Liver (tissue), 9 donors: ENCODE measurements around the gene GIPC1. TPM values are rescaled to one million over a fixed set of nuclear protein-coding genes. Genes with fewer than 3 reads are reported as not detected.

ENCODE experiments used
- DNase-seq: peaks from one replicate; pipeline ENCODE4 v3.0.0-alpha.2; 2017; ENCODE audit warnings: low spot score
- H3K27ac ChIP-seq, 2 donors: one replicate each; pipeline ENCODE4 v1.7.0; 2013; ENCODE audit warnings: inconsistent platforms in 2 of 2, low read length in 2 of 2, control low read depth in 1 of 2, low read depth in 1 of 2, mild to moderate bottlenecking in 1 of 2
- H3K27me3 ChIP-seq, 4 donors: one replicate each; pipeline versions ENCODE4 v1.6.1 to v1.7.0; 2013; ENCODE audit warnings: low read length in 3 of 4, inconsistent platforms in 1 of 4, mild to moderate bottlenecking in 1 of 4, moderate library complexity in 1 of 4; ENCODE audit not compliant: control insufficient read depth in 4 of 4, insufficient read depth in 4 of 4
- H3K36me3 ChIP-seq, 4 donors: one replicate each; pipeline versions ENCODE4 v1.6.1 to v1.7.0; 2013; ENCODE audit warnings: low read length in 3 of 4, mild to moderate bottlenecking in 3 of 4, low read depth in 1 of 4, moderate library complexity in 1 of 4; ENCODE audit not compliant: control insufficient read depth in 4 of 4, insufficient read depth in 3 of 4
- H3K4me1 ChIP-seq, 4 donors: one replicate each; pipeline versions ENCODE4 v1.6.1 to v1.7.0; 2013; ENCODE audit warnings: low read length in 3 of 4, mild to moderate bottlenecking in 3 of 4, moderate library complexity in 1 of 4; ENCODE audit not compliant: control insufficient read depth in 4 of 4, insufficient read depth in 4 of 4
- H3K4me3 ChIP-seq, 3 donors: one replicate each; pipeline versions ENCODE4 v1.6.1 to v1.7.0; 2013; ENCODE audit warnings: low read length in 3 of 3, control low read depth in 1 of 3, low read depth in 1 of 3, mild to moderate bottlenecking in 1 of 3
- H3K9ac ChIP-seq, 2 donors: one replicate each; pipeline ENCODE4 v1.7.0; 2013; ENCODE audit warnings: low read length in 2 of 2, mild to moderate bottlenecking in 2 of 2, moderate library complexity in 2 of 2, control low read depth in 1 of 2, low read depth in 1 of 2
- H3K9me3 ChIP-seq, 4 donors: one replicate each; pipeline versions ENCODE4 v1.6.1 to v1.7.0; 2013; ENCODE audit warnings: low read length in 3 of 4; ENCODE audit not compliant: control insufficient read depth in 4 of 4
- EGR1 ChIP-seq, 2 donors: IDR thresholded peaks; 2 replicates each; pipeline ENCODE4 v1.6.1; 2016 to 2018; ENCODE audit warnings: antibody characterized with exemption in 2 of 2, low read depth in 2 of 2
- FOXA1 ChIP-seq: IDR thresholded peaks from 2 replicates; pipeline ENCODE4 v1.6.1; 2016; ENCODE audit warnings: antibody characterized with exemption
- FOXA2 ChIP-seq: IDR thresholded peaks from 2 replicates; pipeline ENCODE4 v1.6.1; 2016; ENCODE audit warnings: antibody characterized with exemption
- GABPA ChIP-seq, 2 donors: IDR thresholded peaks in 1 of 2; conservative IDR thresholded peaks in 1 of 2; 2 replicates each; pipeline ENCODE4 v1.6.1; 2016; ENCODE audit warnings: antibody characterized with exemption in 2 of 2, mild to moderate bottlenecking in 1 of 2, moderate library complexity in 1 of 2
- HNF4A ChIP-seq, 2 donors: conservative IDR thresholded peaks; 2 replicates each; pipeline ENCODE4 v1.6.1; 2016; ENCODE audit warnings: antibody characterized with exemption in 2 of 2, mild to moderate bottlenecking in 2 of 2
- HNF4G ChIP-seq: IDR thresholded peaks from 2 replicates; pipeline ENCODE4 v1.6.1; 2016; ENCODE audit warnings: antibody characterized with exemption
- JUND ChIP-seq, 2 donors: IDR thresholded peaks; 2 replicates each; pipeline ENCODE4 v1.6.1; 2016; ENCODE audit warnings: antibody characterized with exemption in 2 of 2
- NR2F2 ChIP-seq: IDR thresholded peaks from 2 replicates; pipeline ENCODE4 v1.6.1; 2016; ENCODE audit warnings: antibody characterized with exemption
- RAD21 ChIP-seq, 2 donors: IDR thresholded peaks; 2 replicates each; pipeline ENCODE4 v1.6.1; 2016; ENCODE audit warnings: antibody characterized with exemption in 2 of 2, mild to moderate bottlenecking in 2 of 2
- RXRA ChIP-seq, 2 donors: IDR thresholded peaks; 2 replicates each; pipeline ENCODE4 v1.6.1; 2017 to 2018; ENCODE audit warnings: antibody characterized with exemption in 2 of 2, mild to moderate bottlenecking in 1 of 2
- SP1 ChIP-seq: IDR thresholded peaks from 2 replicates; pipeline ENCODE4 v1.6.1; 2018; ENCODE audit warnings: antibody characterized with exemption, mild to moderate bottlenecking
- TAF1 ChIP-seq: conservative IDR thresholded peaks from 2 replicates; pipeline ENCODE4 v1.6.1; 2016; ENCODE audit warnings: antibody characterized with exemption, mild to moderate bottlenecking
- YY1 ChIP-seq: IDR thresholded peaks from 2 replicates; pipeline ENCODE4 v1.6.1; 2016; ENCODE audit warnings: antibody characterized with exemption, mild to moderate bottlenecking
- WGBS: extraction: QIAGEN DNeasy Blood & Tissue Kit; methylation state at CpG from one replicate; pipeline ENCODE4 v1.1.7; 2013; 5-methylcytosine and 5-hydroxymethylcytosine counted together
- polyA plus RNA-seq, 2 donors: library from polyadenylated mRNA; stranded (reverse) in 1 of 2; unstranded in 1 of 2; fragments of 200-250 nt in 1 of 2; fragments of >200 nt in 1 of 2; fragmentation: Nextera tagmentation in 1 of 2; extraction: Ambion mirVana in 1 of 2; gene quantifications; one replicate each; pipeline versions ENCODE4 v1.2.1 to v1.2.3, GENCODE V29; 2013 to 2015
- total RNA-seq, 2 donors: library from RNA; depleted of rRNA; stranded (reverse); fragments of >200 nt; gene quantifications; one replicate each; pipeline ENCODE4 v1.2.3, GENCODE V29; 2014
- TF ChIP-seq, protein P1 (sequence below): fragments of 150-350 bp; IDR thresholded peaks from 2 replicates; pipeline ENCODE4 v1.5.1; 2017; ENCODE audit warnings: improper control_type of control experiment, low read depth, low read length; ENCODE audit not compliant: missing input control
- TF ChIP-seq, protein P2 (sequence below): IDR thresholded peaks from 2 replicates; pipeline ENCODE4 v1.6.1; 2016; ENCODE audit warnings: antibody characterized with exemption
- TF ChIP-seq, protein P3 (sequence below): IDR thresholded peaks from 2 replicates; pipeline ENCODE4 v1.6.1; 2016; ENCODE audit warnings: antibody characterized with exemption
- TF ChIP-seq, protein P4 (sequence below): IDR thresholded peaks from 2 replicates; pipeline ENCODE4 v1.6.1; 2016; ENCODE audit warnings: antibody characterized with exemption
- donor health status: healthy.
- donor health status: healthy.
- donor health status: healthy.
- donor health status: healthy.
- donor health status: healthy.

The GIPC1 gene
- total and polyA plus RNA-seq, 4 donors = 18.4 to 34.5 (median 25.5) TPM

DNA sequence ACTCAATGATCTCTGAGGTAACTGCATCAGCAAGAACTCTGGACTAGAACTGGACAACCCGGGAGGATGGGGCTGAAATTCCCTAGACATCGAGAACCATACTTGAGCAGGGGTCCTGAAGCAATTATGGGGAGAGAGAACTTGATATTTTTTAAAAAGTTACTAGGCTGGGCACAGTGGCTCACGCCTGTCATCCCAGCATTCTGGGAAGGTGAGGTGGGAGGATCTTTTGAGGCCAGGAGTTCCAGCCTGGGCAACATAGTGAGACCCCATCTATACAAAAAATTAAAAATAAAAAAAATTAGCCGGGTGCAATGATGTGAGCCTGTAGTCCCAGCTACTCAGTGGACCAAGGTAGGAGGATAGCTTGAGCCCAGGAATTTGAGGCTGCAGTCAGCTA, 24.6 kb upstream of the GIPC1 start:
- 98% methylated on average over 4 of the region's 4 CpGs for WGBS
- Histone ChIP-seq H3K27me3 (no peaks in the 10 kb centered on the region), H3K9ac (no peak overlapping the region), H3K9me3 (no peaks in the 10 kb centered on the region), H3K4me3 (no peak overlapping the region), H3K27ac (peak overlapping the region in 1 of 2 donors; percentile 91), H3K36me3 (peaks cover 4 to 9% (median 6%) of the 10 kb centered on the region in 4 donors), H3K4me1 (peaks cover 7 to 27% (median 13%) of the 10 kb centered on the region in 4 donors)
- TF ChIP-seq NR2F2 = no peak
- DNase-seq = no peak

DNA sequence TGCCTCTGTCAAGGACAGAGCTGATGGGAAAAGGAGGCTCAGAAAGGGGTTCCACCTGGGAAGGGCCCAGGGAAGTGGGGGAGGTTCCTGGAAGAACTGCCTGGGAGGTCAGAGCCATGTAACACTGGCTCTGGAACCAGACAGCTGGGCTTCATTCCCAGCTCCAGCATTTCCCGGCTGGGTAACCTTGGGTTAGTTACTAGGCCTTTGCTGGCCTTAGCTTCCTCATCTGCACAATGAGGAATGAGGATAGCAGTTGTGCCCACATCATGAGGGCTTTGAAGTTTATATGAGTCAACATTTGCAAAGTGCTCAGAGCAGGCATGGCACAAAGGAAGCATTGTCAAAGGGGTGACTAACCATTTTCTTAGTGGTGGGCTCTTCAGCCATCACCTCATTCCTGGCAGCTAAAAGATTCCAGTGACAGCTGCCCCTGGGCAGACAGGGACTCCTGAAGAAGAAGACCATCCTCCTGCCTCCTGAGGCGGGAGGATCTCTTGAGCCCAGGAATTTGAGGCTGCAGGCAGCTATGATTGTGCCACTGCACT, 24.0 kb upstream of the GIPC1 start:
- Histone ChIP-seq H3K27me3 (no peaks in the 10 kb centered on the region), H3K9ac (peak overlapping the region in 1 of 2 donors; percentile 50), H3K4me1 (peaks cover 13 to 33% (median 18%) of the 10 kb centered on the region in 4 donors), H3K36me3 (peaks cover 8 to 15% (median 11%) of the 10 kb centered on the region in 4 donors), H3K9me3 (no peaks in the 10 kb centered on the region), H3K27ac (peak overlapping the region; percentile 91 to 96), H3K4me3 (no peak overlapping the region)
- WGBS = 50% methylated on average over 2 of the region's 2 CpGs
- TF ChIP-seq HNF4A (conservative IDR thresholded peaks at IDR 0.05) (peak; percentile 20 to 32), GABPA (IDR thresholded peaks at IDR 0.05 in 1 of 2, conservative IDR thresholded peaks at IDR 0.05 in 1 of 2) (no peak), NR2F2 (peak; percentile 61), SP1 (peak; percentile 65), JUND (IDR thresholded peaks at IDR 0.05) (no peak), RXRA (IDR thresholded peaks at IDR 0.05) (peak; percentile 67 to 69), YY1 (peak; percentile 30), FOXA1 (no peak), TAF1 (no peak), EGR1 (IDR thresholded peaks at IDR 0.05; ENCODE audit: low read depth in 2 of 2) (peak in 1 of 2 donors; percentile 19), HNF4G (no peak), RAD21 (IDR thresholded peaks at IDR 0.05) (no peak)
- TF ChIP-seq, protein P1, sequence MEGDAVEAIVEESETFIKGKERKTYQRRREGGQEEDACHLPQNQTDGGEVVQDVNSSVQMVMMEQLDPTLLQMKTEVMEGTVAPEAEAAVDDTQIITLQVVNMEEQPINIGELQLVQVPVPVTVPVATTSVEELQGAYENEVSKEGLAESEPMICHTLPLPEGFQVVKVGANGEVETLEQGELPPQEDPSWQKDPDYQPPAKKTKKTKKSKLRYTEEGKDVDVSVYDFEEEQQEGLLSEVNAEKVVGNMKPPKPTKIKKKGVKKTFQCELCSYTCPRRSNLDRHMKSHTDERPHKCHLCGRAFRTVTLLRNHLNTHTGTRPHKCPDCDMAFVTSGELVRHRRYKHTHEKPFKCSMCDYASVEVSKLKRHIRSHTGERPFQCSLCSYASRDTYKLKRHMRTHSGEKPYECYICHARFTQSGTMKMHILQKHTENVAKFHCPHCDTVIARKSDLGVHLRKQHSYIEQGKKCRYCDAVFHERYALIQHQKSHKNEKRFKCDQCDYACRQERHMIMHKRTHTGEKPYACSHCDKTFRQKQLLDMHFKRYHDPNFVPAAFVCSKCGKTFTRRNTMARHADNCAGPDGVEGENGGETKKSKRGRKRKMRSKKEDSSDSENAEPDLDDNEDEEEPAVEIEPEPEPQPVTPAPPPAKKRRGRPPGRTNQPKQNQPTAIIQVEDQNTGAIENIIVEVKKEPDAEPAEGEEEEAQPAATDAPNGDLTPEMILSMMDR = no peak
- TF ChIP-seq, protein P2, sequence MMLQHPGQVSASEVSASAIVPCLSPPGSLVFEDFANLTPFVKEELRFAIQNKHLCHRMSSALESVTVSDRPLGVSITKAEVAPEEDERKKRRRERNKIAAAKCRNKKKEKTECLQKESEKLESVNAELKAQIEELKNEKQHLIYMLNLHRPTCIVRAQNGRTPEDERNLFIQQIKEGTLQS = no peak
- no peak for DNase-seq

DNA sequence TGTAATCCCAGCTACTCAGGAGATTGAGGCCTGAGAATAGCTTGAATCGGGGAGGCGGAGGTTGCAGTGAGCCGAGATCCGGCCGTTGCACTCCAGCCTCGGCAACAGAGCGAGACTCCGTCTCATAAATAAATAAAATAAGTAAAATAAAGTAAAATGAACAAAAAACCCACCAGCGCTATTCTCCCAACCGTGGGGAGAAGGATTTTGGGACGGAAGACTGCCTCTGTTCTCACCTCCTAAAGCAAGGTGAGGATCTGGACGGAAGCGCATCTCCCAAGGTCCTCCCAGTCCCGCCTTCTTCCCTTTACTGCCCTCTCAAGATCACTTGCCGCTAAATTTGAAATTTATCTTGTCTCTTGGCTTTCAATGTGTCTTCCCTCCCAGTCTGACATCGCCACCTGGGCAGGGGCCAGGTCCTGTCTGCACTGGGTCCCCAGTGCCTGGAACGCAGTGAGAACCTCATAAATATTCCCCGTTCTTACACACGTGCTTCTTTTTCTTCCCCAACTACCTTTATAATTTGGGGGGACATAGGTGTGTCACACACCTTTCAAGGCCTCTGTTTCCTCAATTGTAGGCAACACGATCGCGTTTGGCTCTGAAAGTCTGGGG, 23.4 kb upstream of the GIPC1 start:
- Histone ChIP-seq H3K4me3 (no peak overlapping the region), H3K9me3 (no peaks in the 10 kb centered on the region), H3K36me3 (peaks cover 8 to 21% (median 14%) of the 10 kb centered on the region in 4 donors), H3K9ac (peak overlapping the region; percentile 50 to 76), H3K27me3 (no peaks in the 10 kb centered on the region), H3K4me1 (peaks cover 19 to 39% (median 23%) of the 10 kb centered on the region in 4 donors), H3K27ac (peak overlapping the region; percentile 91 to 96)
- DNase-seq = no peak
- WGBS = 95% methylated on average over 22 of the region's 22 CpGs
- TF ChIP-seq GABPA (IDR thresholded peaks at IDR 0.05 in 1 of 2, conservative IDR thresholded peaks at IDR 0.05 in 1 of 2) (no peak), RAD21 (IDR thresholded peaks at IDR 0.05) (no peak), SP1 (no peak), YY1 (no peak), NR2F2 (no peak), TAF1 (no peak), JUND (IDR thresholded peaks at IDR 0.05) (no peak), FOXA2 (no peak), HNF4G (no peak)
- TF ChIP-seq, protein P3, sequence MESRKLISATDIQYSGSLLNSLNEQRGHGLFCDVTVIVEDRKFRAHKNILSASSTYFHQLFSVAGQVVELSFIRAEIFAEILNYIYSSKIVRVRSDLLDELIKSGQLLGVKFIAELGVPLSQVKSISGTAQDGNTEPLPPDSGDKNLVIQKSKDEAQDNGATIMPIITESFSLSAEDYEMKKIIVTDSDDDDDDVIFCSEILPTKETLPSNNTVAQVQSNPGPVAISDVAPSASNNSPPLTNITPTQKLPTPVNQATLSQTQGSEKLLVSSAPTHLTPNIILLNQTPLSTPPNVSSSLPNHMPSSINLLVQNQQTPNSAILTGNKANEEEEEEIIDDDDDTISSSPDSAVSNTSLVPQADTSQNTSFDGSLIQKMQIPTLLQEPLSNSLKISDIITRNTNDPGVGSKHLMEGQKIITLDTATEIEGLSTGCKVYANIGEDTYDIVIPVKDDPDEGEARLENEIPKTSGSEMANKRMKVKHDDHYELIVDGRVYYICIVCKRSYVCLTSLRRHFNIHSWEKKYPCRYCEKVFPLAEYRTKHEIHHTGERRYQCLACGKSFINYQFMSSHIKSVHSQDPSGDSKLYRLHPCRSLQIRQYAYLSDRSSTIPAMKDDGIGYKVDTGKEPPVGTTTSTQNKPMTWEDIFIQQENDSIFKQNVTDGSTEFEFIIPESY = no peak
- TF ChIP-seq, protein P4, sequence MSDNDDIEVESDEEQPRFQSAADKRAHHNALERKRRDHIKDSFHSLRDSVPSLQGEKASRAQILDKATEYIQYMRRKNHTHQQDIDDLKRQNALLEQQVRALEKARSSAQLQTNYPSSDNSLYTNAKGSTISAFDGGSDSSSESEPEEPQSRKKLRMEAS = no peak
